GM12891 (cell line): Measurements from ENCODE around the gene KIF13A.

Experiments
- DNase-seq: peaks from one replicate; pipeline ENCODE4 v3.0.0; 2011; ENCODE audit warnings: low spot score; ENCODE audit not compliant: insufficient read length
- FAIRE-seq: peaks from 2 replicates; lab custom pipeline; 2011; peaks lifted over from hg19 to GRCh38; lab: Jason Lieb, UNC
- PAX5 ChIP-seq: IDR thresholded peaks from 2 replicates; pipeline ENCODE4 v1.6.1; 2011; ENCODE audit warnings: low read length, moderate library complexity, mild to moderate bottlenecking; ENCODE audit not compliant: insufficient read depth, severe bottlenecking
- POLR2A ChIP-seq: IDR thresholded peaks from 2 replicates; pipeline ENCODE4 v1.6.1; 2011; ENCODE audit warnings: low read depth, low read length, control low read depth
- POLR2AphosphoS5 ChIP-seq: IDR thresholded peaks from 2 replicates; pipeline ENCODE4 v1.6.1; 2011; ENCODE audit warnings: low read depth, low read length, control low read depth
- POU2F2 ChIP-seq: IDR thresholded peaks from 2 replicates; pipeline ENCODE4 v1.6.1; 2011; ENCODE audit warnings: low read depth, mild to moderate bottlenecking, control low read depth, low read length, moderate library complexity
- SPI1 ChIP-seq: IDR thresholded peaks from 2 replicates; pipeline ENCODE4 v1.6.1; 2011; ENCODE audit warnings: low read depth, low read length, control low read depth
- TAF1 ChIP-seq: IDR thresholded peaks from 2 replicates; pipeline ENCODE4 v1.6.1; 2011; ENCODE audit warnings: low read depth, low read length, control low read depth

Gene KIF13A

DNA sequence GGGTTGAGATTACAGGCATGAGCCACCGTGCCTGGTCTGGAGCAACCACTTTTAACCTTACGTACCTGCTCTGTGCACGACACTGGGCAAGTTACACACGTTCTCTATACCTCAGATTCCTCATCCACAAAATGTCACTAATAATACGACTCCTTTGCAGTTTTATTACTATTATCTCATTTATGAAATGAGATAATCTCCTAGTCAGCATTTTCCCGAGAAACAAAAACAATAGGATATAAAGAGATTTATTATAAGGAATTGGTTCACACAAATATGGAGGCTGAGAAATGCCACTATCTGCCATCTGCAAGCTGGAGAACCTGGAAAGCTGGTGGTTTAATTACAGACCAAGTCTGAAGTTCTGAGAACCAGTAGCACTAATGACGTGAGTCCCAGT, 12.0 kb upstream of the KIF13A start:
- FAIRE-seq (no peak), DNase-seq (no peak)
- no peak for TF ChIP-seq TAF1
- TF ChIP-seq POLR2AphosphoS5, result no peak
- no peak for TF ChIP-seq SPI1
- TF ChIP-seq PAX5, result no peak
- no peak for TF ChIP-seq POLR2A
- no peak for TF ChIP-seq POU2F2

DNA sequence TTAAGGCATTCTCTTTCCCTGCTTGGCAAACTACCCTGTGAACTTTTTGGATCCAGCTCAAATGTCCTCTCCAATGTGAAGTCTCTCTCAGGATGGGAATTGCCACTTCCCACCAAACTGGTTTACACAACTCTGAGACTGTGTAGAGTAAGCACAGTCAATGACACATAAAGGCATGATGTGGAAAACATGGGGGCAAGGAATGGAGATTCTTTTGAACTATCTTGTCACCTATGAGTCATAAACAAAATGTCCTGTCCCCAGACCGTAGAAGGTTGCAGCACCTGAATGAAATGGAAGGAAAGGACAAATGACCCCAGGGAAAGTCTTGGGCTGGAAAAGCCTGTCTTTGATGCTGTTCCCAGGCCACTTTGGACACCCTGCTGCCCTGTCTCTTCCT, 11.0 kb upstream of the KIF13A start:
- no peak for TF ChIP-seq SPI1
- TF ChIP-seq POU2F2, result no peak
- TF ChIP-seq PAX5, result no peak
- no peak for TF ChIP-seq POLR2AphosphoS5
- no peak for TF ChIP-seq TAF1
- TF ChIP-seq POLR2A, result no peak
- no peak for DNase-seq

DNA sequence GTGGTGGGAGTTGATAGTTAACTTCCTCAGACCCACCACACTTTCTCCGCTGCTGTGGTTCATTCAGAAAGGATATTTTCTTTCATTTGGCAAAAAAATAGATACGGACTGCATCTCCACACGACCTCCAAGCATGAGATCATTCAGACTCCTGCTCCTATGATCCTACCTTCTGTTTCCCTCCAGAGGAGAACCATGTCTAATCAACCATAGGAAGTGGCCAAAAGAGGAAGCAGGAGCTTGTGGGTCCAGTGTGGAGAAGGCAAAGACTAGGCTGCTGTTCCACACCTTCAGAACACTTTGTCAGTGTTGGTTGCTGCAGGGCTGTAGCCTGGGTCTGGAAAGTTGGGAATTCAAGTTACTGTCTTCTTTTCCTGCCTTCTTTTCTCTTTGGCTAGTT, 10.6 kb upstream of the KIF13A start:
- no peak for DNase-seq
- TF ChIP-seq POLR2AphosphoS5 (no peak), SPI1 (0 out of 2 replicates have a peak, but pooled peaks have one; percentile 15)
- no peak for FAIRE-seq

More for the DNA sequence above, 11.0 kb upstream of the KIF13A start:
- no peak for FAIRE-seq

DNA sequence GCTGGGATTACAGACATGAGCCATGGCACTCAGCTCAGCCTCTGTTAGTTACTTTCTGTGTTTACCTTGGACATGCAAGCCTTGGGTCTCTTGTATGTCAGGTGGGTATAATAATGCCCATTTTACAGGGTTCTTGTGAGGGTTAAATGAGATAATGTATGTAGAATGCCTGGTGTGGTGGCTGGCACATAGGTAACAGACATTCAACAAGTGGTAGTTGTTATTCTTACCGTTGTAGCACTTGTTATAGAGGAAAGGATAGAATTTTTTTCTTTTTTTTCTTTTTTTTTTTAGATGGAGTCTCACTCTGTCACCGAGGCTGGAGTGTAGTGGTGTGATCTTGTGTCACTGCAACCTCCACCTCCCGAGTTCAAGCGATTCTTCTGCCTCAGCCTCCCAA, 8.0 kb upstream of the KIF13A start:
- FAIRE-seq (no peak), DNase-seq (no peak)
- TF ChIP-seq PAX5 (no peak), SPI1 (no peak), POLR2A (no peak), POLR2AphosphoS5 (no peak), TAF1 (no peak), POU2F2 (no peak)

DNA sequence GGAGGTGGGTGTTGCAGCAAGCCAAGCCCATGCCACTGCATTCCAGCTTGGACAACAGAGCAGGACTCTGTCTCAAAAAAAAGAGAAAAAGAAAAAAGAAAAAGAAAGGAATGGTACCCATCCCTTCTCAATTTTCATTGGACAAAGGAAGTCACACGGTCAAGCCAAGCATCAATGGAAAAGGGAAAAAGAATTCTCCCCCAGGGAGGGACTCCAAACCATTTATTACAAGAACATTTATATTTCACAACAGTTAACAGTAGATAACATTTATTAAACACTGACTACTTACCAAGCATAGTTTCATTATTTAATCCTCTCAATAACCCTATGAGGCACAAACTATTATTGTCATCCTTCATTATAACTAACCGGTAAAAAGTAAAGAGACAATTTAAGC, 6.6 kb upstream of the KIF13A start:
- no peak for FAIRE-seq

DNA sequence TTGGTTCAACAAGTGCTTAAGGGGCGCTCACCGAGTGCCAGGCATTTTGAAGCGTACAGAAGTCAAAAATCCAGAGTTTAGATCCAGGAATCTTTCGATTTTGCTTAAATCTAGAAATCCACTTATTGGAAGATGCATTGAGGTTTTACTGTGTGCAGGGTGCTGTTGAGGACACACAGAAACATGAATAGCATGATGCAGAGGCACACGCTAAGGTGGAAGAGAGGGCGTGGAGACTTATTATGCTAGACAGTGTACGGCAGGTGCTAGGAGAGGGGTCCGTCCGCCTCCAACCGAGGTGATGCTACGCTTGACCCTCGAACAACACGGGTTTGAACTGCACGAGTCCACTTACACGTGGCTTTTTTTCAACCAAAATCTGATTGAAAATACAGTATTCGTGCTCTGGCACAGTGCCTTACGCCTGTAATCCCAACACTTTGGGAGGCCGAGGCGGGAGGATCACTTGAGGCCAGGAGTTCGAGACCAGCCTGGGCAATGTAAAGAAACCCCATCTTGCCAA, 1.0 kb upstream of the KIF13A start:
- no peak for DNase-seq
- TF ChIP-seq SPI1, result no peak
- TF ChIP-seq POU2F2, result no peak
- TF ChIP-seq TAF1, result no peak
- no peak for TF ChIP-seq PAX5
- TF ChIP-seq POLR2A, result no peak
- no peak for TF ChIP-seq POLR2AphosphoS5
- FAIRE-seq, result no peak

More for the DNA sequence above, 6.6 kb upstream of the KIF13A start:
- no peak for DNase-seq
- TF ChIP-seq TAF1, result no peak
- TF ChIP-seq POLR2A, result no peak
- TF ChIP-seq PAX5, result no peak
- TF ChIP-seq POU2F2, result no peak
- no peak for TF ChIP-seq POLR2AphosphoS5
- no peak for TF ChIP-seq SPI1

DNA sequence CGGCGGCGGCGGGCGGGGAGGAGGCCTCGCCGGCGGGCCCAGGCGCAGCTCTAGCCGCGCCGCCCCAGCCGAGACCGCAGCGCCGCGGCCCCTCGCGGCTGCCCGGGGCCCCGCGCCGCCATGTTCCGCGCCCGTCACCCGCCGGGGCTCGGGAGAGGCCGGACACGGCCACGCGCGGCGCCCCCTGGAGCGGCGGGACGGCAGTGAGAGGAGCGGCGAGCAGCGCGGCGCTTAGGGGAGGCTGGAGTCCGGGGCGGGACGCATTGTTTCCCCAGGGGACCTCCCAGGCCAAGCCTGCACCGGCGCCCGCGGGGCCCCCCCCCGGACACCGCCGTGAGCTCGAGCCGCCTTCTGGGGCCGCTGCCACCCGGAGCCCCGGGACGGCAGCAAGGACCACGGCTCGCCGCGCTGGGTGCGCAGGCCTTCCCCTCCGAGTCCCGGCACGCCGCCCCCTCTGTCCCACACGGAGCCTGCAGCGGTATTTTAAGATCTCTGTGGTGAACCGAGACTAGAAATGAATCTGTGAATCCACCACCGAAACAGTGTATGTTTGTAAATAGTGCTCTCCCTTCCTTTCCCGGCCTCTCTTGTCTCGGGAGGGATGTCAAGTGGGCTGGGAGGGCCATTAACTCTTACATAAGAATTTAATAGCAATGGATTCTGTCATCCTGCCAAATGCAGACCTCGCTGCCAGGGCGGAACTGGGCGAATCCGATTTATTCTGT, 424 bp upstream of the KIF13A start:
- TF ChIP-seq POLR2A (no peak), PAX5 (peak; percentile 55), SPI1 (peak; percentile 7; the same call in 1 of the 2 replicates), POU2F2 (peak; percentile 34; the same call in 1 of the 2 replicates)
- DNase-seq, result peak; percentile 68
- FAIRE-seq, result peak; percentile 26

DNA sequence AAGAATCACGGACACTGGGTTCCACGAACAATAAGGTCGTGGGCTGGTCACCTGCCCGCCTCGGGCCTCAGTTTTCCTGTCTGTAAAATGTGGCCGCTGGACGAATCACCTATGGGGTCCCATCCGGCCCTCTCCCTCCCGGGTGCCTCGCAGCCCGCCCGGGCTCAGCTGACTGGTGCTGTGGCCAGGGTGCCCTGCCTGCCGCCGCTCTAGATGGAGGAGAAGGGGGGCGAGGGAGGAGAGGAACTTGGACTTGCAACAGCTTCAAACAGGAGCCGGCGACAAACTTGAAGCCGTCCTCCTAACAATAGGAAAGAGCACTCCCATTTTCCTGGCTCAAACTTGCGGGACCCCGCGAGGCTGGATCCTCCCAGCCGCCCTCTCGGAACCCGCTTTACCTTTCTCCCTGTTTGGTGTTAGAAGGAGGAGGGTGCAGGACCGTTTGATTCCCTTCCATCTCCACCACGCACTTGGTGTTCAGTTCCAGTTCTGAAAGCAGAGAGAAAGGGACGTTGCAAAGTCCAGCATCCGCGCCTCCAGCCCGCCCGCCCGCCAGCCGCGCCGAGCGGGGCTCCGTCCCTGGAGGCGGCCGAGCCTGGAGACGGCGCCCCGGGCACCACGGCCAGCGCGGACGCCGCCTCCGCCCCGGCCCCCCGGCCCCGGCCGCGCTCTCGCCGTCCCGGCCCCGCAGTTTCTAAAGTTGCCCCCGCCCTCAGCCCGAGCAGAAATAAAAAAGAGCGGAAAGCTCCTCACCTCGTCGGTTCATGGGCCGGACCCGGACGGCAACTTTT, 584 bp downstream of the KIF13A start:
- no peak for TF ChIP-seq TAF1
- no peak for TF ChIP-seq POU2F2
- TF ChIP-seq POLR2A, result no peak
- TF ChIP-seq SPI1, result no peak
- TF ChIP-seq PAX5, result no peak
- no peak for TF ChIP-seq POLR2AphosphoS5
- DNase-seq (no peak), FAIRE-seq (no peak)

DNA sequence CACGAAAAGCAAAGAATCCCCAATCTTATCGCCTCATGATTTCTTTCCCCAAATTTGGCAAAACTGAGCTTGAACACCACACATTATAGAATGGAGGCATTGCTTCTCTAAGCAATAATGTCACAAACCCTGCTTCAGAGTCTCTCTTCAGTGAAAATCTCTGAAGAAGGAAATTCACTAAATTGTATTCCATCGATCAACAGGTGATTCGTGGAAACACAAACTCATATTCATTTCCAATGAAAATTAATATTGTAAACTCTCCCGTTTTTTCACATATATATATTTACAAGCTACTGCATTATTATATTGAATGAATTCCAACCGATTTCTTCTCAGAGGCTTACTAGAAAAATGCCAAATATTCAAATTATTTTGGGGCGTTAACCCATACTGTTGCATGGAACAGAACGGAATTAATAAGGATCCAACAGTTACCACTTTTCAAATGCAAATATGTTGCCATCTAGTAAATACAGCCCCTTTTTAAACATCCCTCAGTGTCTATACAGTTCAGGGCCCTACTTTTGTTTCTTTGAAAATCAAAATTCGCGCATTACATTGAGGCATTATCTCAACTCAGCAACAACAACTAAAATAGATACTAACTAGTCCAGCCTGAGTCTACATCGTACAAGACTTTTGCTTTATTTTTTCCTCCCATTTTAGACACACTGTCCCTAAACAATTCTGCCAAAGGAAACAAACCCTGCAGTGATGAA, 1.3 kb downstream of the KIF13A start:
- TF ChIP-seq POLR2A, result no peak
- TF ChIP-seq TAF1, result no peak
- no peak for TF ChIP-seq POU2F2
- TF ChIP-seq SPI1, result no peak
- no peak for TF ChIP-seq PAX5
- DNase-seq (no peak), FAIRE-seq (no peak)
